DOHH2 (cell line): Measurements from ENCODE around the gene MACROD2.

ENCODE experiments used
- H3F3A ChIP-seq: fragments of 200-600 bp; sonication (generic), shearing (Covaris generic); 2 replicates; pipeline ENCODE4 v1.6.0; 2016; ENCODE audit warnings: antibody characterized with exemption, mild to moderate bottlenecking; ENCODE audit not compliant: control insufficient read depth, insufficient read depth
- H3K27ac ChIP-seq: fragments of 200-600 bp; sonication (generic); 2 replicates; pipeline ENCODE4 v1.5.1; 2014; ENCODE audit warnings: low read depth, mild to moderate bottlenecking, low read length, moderate library complexity
- H3K27me3 ChIP-seq: fragments of 200-600 bp; sonication (generic); 2 replicates; pipeline ENCODE4 v1.6.1; 2014; ENCODE audit warnings: mild to moderate bottlenecking, low read length, mixed read lengths; ENCODE audit not compliant: control insufficient read depth
- H3K36me3 ChIP-seq: fragments of 200-600 bp; sonication (generic); 2 replicates; pipeline ENCODE4 v1.6.1; 2014; ENCODE audit warnings: mild to moderate bottlenecking, low read length, moderate library complexity, mixed read lengths; ENCODE audit not compliant: control insufficient read depth
- H3K4me1 ChIP-seq: fragments of 200-600 bp; sonication (generic); 2 replicates; pipeline ENCODE4 v1.6.1; 2014; ENCODE audit warnings: mild to moderate bottlenecking, low read length, mixed read lengths; ENCODE audit not compliant: control insufficient read depth
- H3K4me2 ChIP-seq: fragments of 200-600 bp; sonication (generic); 2 replicates; pipeline ENCODE4 v1.6.0; 2014; ENCODE audit warnings: mild to moderate bottlenecking, low read length, moderate library complexity
- H3K4me3 ChIP-seq: fragments of 200-600 bp; sonication (generic); 2 replicates; pipeline ENCODE4 v1.5.1; 2014; ENCODE audit warnings: mild to moderate bottlenecking, low read length, mixed read lengths
- H3K79me2 ChIP-seq: fragments of 200-600 bp; sonication (generic); 2 replicates; pipeline ENCODE4 v1.6.1; 2014; ENCODE audit warnings: mild to moderate bottlenecking, low read length, mixed read lengths; ENCODE audit not compliant: control insufficient read depth
- H3K9me2 ChIP-seq: fragments of 200-600 bp; sonication (generic); replicated peaks from 2 replicates; pipeline ENCODE4 v1.6.1; 2014; ENCODE audit warnings: mild to moderate bottlenecking, low read length, mixed read lengths; ENCODE audit not compliant: control insufficient read depth
- H3K9me3 ChIP-seq: fragments of 200-600 bp; sonication (generic); 2 replicates; pipeline ENCODE4 v1.6.1; 2014; ENCODE audit warnings: antibody characterized with exemption, low read length, mixed read lengths; ENCODE audit not compliant: control insufficient read depth, insufficient read depth
- H4K20me1 ChIP-seq: fragments of 200-600 bp; sonication (generic); 2 replicates; pipeline ENCODE4 v1.6.0; 2014; ENCODE audit warnings: low read depth, mild to moderate bottlenecking, antibody characterized with exemption, low read length, moderate library complexity; ENCODE audit not compliant: control insufficient read depth, insufficient read depth
- EZH2phosphoT487 ChIP-seq: fragments of 200-600 bp; sonication (generic); IDR thresholded peaks from 2 replicates; pipeline ENCODE4 v1.6.1; 2017; ENCODE audit warnings: borderline replicate concordance, mild to moderate bottlenecking, antibody characterized with exemption, low read length, moderate library complexity, mixed read lengths
- TF ChIP-seq, protein P1 (sequence below): fragments of 200-600 bp; sonication (generic); IDR thresholded peaks from one replicate; pipeline ENCODE4 v1.5.1; 2014; ENCODE audit warnings: antibody characterized with exemption, mild to moderate bottlenecking, low read depth, low read length; ENCODE audit not compliant: poor library complexity, severe bottlenecking

MACROD2 gene

DNA sequence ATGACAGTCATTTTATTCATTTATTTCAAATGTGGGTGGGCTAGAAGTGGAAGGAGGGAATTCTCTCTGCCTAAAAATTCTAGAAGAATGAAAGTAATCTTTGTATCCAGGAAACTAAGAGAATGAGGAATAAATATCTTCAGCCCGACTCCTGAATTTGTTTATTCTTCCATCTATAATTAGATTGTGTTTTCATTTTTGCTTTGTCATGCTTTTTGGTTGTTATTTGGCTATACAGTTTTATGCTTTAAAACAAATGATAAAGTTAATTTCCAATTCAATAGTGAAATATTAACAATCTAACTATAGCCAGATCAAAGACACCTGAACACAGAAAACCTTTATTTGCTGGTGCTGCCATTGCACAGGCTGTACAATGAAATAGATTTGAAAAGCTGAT, 2056.7 kb downstream of the MACROD2 start:
- H3K4me1 ChIP-seq: no peaks in the 10 kb centered on the region
- H3K27me3 ChIP-seq: no peaks in the 10 kb centered on the region
- no peaks in the 10 kb centered on the region for H3K79me2 ChIP-seq
- H3F3A ChIP-seq: no peaks in the 10 kb centered on the region
- H3K9me3 ChIP-seq: no peaks in the 10 kb centered on the region
- no peak overlapping the region for H3K4me3 ChIP-seq
- no peaks in the 10 kb centered on the region for H3K36me3 ChIP-seq
- no peak overlapping the region for H3K27ac ChIP-seq
- H3K4me2 ChIP-seq: no peak overlapping the region
- H3K9me2 ChIP-seq: no peaks in the 10 kb centered on the region
- TF ChIP-seq, protein P1, sequence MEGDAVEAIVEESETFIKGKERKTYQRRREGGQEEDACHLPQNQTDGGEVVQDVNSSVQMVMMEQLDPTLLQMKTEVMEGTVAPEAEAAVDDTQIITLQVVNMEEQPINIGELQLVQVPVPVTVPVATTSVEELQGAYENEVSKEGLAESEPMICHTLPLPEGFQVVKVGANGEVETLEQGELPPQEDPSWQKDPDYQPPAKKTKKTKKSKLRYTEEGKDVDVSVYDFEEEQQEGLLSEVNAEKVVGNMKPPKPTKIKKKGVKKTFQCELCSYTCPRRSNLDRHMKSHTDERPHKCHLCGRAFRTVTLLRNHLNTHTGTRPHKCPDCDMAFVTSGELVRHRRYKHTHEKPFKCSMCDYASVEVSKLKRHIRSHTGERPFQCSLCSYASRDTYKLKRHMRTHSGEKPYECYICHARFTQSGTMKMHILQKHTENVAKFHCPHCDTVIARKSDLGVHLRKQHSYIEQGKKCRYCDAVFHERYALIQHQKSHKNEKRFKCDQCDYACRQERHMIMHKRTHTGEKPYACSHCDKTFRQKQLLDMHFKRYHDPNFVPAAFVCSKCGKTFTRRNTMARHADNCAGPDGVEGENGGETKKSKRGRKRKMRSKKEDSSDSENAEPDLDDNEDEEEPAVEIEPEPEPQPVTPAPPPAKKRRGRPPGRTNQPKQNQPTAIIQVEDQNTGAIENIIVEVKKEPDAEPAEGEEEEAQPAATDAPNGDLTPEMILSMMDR: no peak
- TF ChIP-seq EZH2phosphoT487: no peak
- H4K20me1 ChIP-seq: no peaks in the 10 kb centered on the region

GRCh38 chr20:16052456-16052855, 2057.1 kb downstream of the MACROD2 start:
- H3K4me2 ChIP-seq: no peak overlapping the region
- H3K9me2 ChIP-seq: no peaks in the 10 kb centered on the region
- H3K9me3 ChIP-seq: no peaks in the 10 kb centered on the region
- H3K4me3 ChIP-seq: no peak overlapping the region
- no peaks in the 10 kb centered on the region for H3K36me3 ChIP-seq
- H3K4me1 ChIP-seq: no peaks in the 10 kb centered on the region
- H3F3A ChIP-seq: no peaks in the 10 kb centered on the region
- TF ChIP-seq, protein P1: no peak
- TF ChIP-seq EZH2phosphoT487: no peak
- no peaks in the 10 kb centered on the region for H4K20me1 ChIP-seq
- H3K27me3 ChIP-seq: no peaks in the 10 kb centered on the region
- H3K27ac ChIP-seq: no peak overlapping the region
- H3K79me2 ChIP-seq: no peaks in the 10 kb centered on the region

DNA sequence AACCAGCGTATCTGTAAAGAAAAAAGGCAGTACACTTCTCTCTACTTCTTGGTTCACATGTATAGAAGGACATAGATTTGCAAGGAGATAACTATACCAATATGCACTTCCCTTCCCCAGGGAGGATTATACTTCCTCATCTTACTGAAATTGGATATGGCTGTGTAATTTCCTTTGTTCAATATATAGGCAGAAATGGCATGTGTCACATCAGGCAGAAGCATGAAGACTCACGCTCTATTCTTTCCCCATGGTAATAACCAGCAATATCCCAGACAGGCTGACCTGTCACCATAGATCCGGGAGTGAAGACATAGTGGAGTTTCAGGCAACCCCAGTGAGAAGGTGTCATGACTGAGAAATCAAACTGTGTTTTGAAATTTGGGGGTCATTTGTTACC, 2059.7 kb downstream of the MACROD2 start:
- Histone ChIP-seq H3K4me2 (no peak overlapping the region), H3K4me3 (no peak overlapping the region), H3K9me2 (no peaks in the 10 kb centered on the region), H3K27me3 (no peaks in the 10 kb centered on the region), H3K36me3 (no peaks in the 10 kb centered on the region), H3K4me1 (no peaks in the 10 kb centered on the region), H3K27ac (no peak overlapping the region), H3F3A (no peaks in the 10 kb centered on the region), H3K79me2 (no peaks in the 10 kb centered on the region), H3K9me3 (no peaks in the 10 kb centered on the region), H4K20me1 (no peaks in the 10 kb centered on the region)
- TF ChIP-seq, protein P1: no peak
- TF ChIP-seq EZH2phosphoT487: no peak

DNA sequence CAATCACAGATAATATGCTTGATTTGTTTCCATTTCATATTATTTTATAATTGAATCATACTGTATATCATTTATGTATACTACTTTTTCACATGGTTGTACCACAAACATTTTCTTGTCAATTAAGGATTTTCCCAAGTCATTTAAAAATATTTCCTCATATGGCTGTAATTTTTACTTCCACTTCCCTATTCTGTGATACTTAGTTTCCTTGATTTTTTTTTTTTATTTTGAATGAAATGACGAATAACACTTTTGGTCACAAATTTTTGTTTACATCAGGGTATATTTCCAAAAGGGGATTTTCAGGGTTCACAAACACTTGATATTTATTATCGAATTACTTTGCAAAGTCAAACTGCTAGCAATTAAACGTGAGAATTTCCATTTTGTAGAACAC, 2062.3 kb downstream of the MACROD2 start:
- H3K9me3 ChIP-seq: no peaks in the 10 kb centered on the region
- no peaks in the 10 kb centered on the region for H3K79me2 ChIP-seq
- H3K27me3 ChIP-seq: no peaks in the 10 kb centered on the region
- H3K36me3 ChIP-seq: no peaks in the 10 kb centered on the region
- H3K4me1 ChIP-seq: no peaks in the 10 kb centered on the region
- no peak overlapping the region for H3K4me3 ChIP-seq
- H3K4me2 ChIP-seq: no peak overlapping the region
- H4K20me1 ChIP-seq: no peaks in the 10 kb centered on the region
- H3K9me2 ChIP-seq: no peaks in the 10 kb centered on the region
- H3K27ac ChIP-seq: no peak overlapping the region
- H3F3A ChIP-seq: no peaks in the 10 kb centered on the region
- no peak for TF ChIP-seq EZH2phosphoT487
- TF ChIP-seq, protein P1: no peak
